Gastroesophageal sphincter (tissue), 4 donors: Measurements from ENCODE around the gene ANGEL2. TPM values are rescaled to one million over a fixed set of nuclear protein-coding genes. Genes with fewer than 3 reads are reported as not detected.
"Not testable (repeated sequence)": the region's sequence is repeated elsewhere in the genome, so short reads cannot be mapped to it uniquely, and the experiment has no call there.

Experiments
- ATAC-seq: fragments of 150-250 bp; one replicate; pipeline ENCODE4 v1.9.1; 2016; ENCODE audit warnings: mild to moderate bottlenecking, moderate library complexity
- H3K27ac ChIP-seq, 4 donors: fragments of 200-600 bp; sonication (generic) in 3 of 4; 1 replicate in 3 of 4; 2 replicates in 1 of 4; pipeline ENCODE4 v1.5.1; 2016 to 2019
- H3K27me3 ChIP-seq: fragments of 200-600 bp; sonication (generic); one replicate; pipeline ENCODE4 v1.5.1; 2019
- H3K36me3 ChIP-seq, 2 donors: fragments of 200-600 bp; sonication (generic); one replicate each; pipeline ENCODE4 v1.5.1; 2019; ENCODE audit warnings: control low read depth in 1 of 2
- H3K4me1 ChIP-seq, 3 donors: fragments of 200-600 bp; sonication (generic); 1 replicate in 2 of 3; 2 replicates in 1 of 3; pipeline ENCODE4 v1.5.1; 2016 to 2019; ENCODE audit warnings: control low read depth in 2 of 3
- H3K4me3 ChIP-seq, 2 donors: fragments of 200-600 bp; sonication (generic); one replicate each; pipeline ENCODE4 v1.5.1; 2019; ENCODE audit warnings: mild to moderate bottlenecking in 1 of 2, moderate library complexity in 1 of 2
- H3K9me3 ChIP-seq, 3 donors: fragments of 200-600 bp; sonication (generic); one replicate each; pipeline ENCODE4 v1.5.1; 2017 to 2019; ENCODE audit warnings: control low read depth in 2 of 3
- EP300 ChIP-seq: sonication (generic); formaldehyde crosslinking; IDR thresholded peaks from one replicate; pipeline ENCODE4 v1.6.1; 2017; ENCODE audit warnings: antibody characterized with exemption, mild to moderate bottlenecking
- POLR2A ChIP-seq, 2 donors: fragments of 450-650 bp; IDR thresholded peaks; one replicate each; pipeline ENCODE4 v1.6.1; 2017; ENCODE audit warnings: antibody characterized with exemption in 2 of 2, mild to moderate bottlenecking in 2 of 2, moderate library complexity in 1 of 2
- POLR2AphosphoS5 ChIP-seq: sonication (generic); formaldehyde crosslinking; IDR thresholded peaks from one replicate; pipeline ENCODE4 v1.6.1; 2017; ENCODE audit warnings: antibody characterized with exemption
- WGBS, 2 donors: methylation state at CpG; one replicate each; pipeline ENCODE4 v1.1.5; 2018; ENCODE audit warnings: low coverage in 1 of 2; 5-methylcytosine and 5-hydroxymethylcytosine counted together
- total RNA-seq, 4 donors: library from RNA; depleted of rRNA; stranded (reverse); fragments of >200 nt; gene quantifications; one replicate each; pipeline ENCODE4 v1.1.0, GENCODE V29; 2016
- TF ChIP-seq, protein P1 (sequence below), 4 experiments: fragments of 200-600 bp in 2 of 4; fragments of 450-650 bp in 2 of 4; sonication (generic) in 1 of 4; IDR thresholded peaks; one replicate each; pipeline ENCODE4 v1.5.1; 2017 to 2019; ENCODE audit warnings: antibody characterized with exemption in 4 of 4, mild to moderate bottlenecking in 2 of 4, moderate library complexity in 2 of 4

ANGEL2 gene
- total RNA-seq, 4 donors from 2014 or later = 20.9 to 85.1 (median 39.0) TPM

- peak within 1 kb of the TSS; percentile 64 to 90 (median 83) for H3K27ac ChIP-seq
- H3K27me3 ChIP-seq = peaks cover 17% of the 10 kb centered on the region
- H3K4me1 ChIP-seq = peaks cover 3 to 28% (median 14%) of the 10 kb centered on the region in 3 donors
- peak within 1 kb of the TSS; percentile 83 to 86 for H3K4me3 ChIP-seq
- no peaks in the 10 kb centered on the region for H3K9me3 ChIP-seq
- peak; percentile 97 for ATAC-seq
- WGBS, 2 donors = 0% methylated on average over 2 to 3 of the region's 42 CpGs
- peak in 1 of 2 donors; percentile 42 for TF ChIP-seq POLR2A (IDR thresholded peaks at IDR 0.05)
- TF ChIP-seq, protein P1, sequence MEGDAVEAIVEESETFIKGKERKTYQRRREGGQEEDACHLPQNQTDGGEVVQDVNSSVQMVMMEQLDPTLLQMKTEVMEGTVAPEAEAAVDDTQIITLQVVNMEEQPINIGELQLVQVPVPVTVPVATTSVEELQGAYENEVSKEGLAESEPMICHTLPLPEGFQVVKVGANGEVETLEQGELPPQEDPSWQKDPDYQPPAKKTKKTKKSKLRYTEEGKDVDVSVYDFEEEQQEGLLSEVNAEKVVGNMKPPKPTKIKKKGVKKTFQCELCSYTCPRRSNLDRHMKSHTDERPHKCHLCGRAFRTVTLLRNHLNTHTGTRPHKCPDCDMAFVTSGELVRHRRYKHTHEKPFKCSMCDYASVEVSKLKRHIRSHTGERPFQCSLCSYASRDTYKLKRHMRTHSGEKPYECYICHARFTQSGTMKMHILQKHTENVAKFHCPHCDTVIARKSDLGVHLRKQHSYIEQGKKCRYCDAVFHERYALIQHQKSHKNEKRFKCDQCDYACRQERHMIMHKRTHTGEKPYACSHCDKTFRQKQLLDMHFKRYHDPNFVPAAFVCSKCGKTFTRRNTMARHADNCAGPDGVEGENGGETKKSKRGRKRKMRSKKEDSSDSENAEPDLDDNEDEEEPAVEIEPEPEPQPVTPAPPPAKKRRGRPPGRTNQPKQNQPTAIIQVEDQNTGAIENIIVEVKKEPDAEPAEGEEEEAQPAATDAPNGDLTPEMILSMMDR (IDR thresholded peaks at IDR 0.05) = no peak
- TF ChIP-seq EP300 = no peak
- peak; percentile 59 for TF ChIP-seq POLR2AphosphoS5
- H3K36me3 ChIP-seq = no peaks in the 10 kb centered on the region
These were observed 35.6 kb upstream of the ANGEL2 start, which contains the start of gene RPS6KC1 for GRCh38 chr1:213051127-213051880. Gene RPS6KC1 (plus strand): TSS chr1:213051241. CDS start chr1:213051405, 164 bp downstream.

- Histone ChIP-seq H3K36me3 (no peaks in the 10 kb centered on the region), H3K4me3 (peak overlapping the region; percentile 83 to 86), H3K27ac (peak overlapping the region; percentile 64 to 90 (median 83)), H3K4me1 (peaks cover 3 to 28% (median 14%) of the 10 kb centered on the region in 3 donors), H3K27me3 (peaks cover 23% of the 10 kb centered on the region), H3K9me3 (no peaks in the 10 kb centered on the region)
- TF ChIP-seq POLR2A (IDR thresholded peaks at IDR 0.05) = no peak
- TF ChIP-seq, protein P1 (IDR thresholded peaks at IDR 0.05) = no peak
- TF ChIP-seq POLR2AphosphoS5 = no peak
- TF ChIP-seq EP300 = no peak
- peak; percentile 28 for ATAC-seq
- 27 to 39% methylated on average over 3 to 8 of the region's 15 CpGs for WGBS, 2 donors
These were observed 35.1 kb upstream of the ANGEL2 start for GRCh38 chr1:213050745-213051126.

DNA sequence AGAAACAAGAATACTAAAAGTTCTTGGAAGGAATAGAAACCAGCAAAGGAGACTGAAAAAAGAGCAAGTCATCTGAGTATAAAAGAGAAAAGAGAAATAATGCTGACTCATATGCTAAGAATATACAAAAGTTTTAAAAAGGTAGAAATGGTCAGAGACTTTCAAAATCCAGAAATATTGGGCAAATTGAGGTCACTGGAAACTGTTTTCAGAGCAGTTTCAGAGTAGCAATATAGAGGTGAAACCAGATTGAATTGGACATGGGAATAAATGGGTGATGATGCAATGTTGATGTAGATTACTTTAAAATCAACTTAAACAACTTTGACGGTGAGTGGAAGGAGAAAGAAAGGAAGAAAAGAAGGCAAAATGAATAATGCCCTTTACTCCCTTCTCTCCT, 33.6 kb upstream of the ANGEL2 start:
- no peak overlapping the region for H3K4me3 ChIP-seq
- H3K9me3 ChIP-seq = no peaks in the 10 kb centered on the region
- peaks cover 35% of the 10 kb centered on the region for H3K27me3 ChIP-seq
- H3K36me3 ChIP-seq = no peaks in the 10 kb centered on the region
- H3K27ac ChIP-seq = no peak overlapping the region
- 58 to 63% methylated on average over 1 of the region's 1 CpG for WGBS, 2 donors
- TF ChIP-seq, protein P1 (IDR thresholded peaks at IDR 0.05) = no peak
- TF ChIP-seq POLR2AphosphoS5 (no peak), EP300 (no peak), POLR2A (IDR thresholded peaks at IDR 0.05) (no peak)
- no peak for ATAC-seq
- peaks cover 3 to 28% (median 14%) of the 10 kb centered on the region in 3 donors for H3K4me1 ChIP-seq

GRCh38 chr1:213045321-213046226, 29.9 kb upstream of the ANGEL2 start:
- H3K4me3 ChIP-seq = not testable (repeated sequence)

DNA sequence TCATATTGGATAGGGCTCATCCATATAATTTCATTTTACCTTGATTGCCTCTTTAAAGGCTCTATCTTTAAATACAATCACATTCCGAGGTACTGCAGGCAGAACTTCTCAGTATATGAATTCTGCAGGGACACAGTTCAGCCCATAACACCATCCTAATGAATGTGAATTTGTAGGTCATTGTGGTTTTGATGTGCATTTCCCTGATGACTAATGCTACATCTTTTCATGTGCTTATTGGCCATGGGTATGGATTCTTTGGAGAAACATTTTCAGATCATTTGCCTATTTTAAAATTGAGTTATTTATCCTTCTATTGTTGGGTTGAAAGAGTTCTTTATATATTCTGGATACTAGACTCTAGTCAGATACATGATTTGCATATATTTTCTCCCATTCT, 25.8 kb upstream of the ANGEL2 start:
- WGBS, 2 donors = 67 to 81% methylated on average over 1 of the region's 1 CpG
- TF ChIP-seq, protein P1 (IDR thresholded peaks at IDR 0.05) = no peak
- TF ChIP-seq POLR2A (IDR thresholded peaks at IDR 0.05) (no peak), POLR2AphosphoS5 (no peak), EP300 (no peak)
- H3K36me3 ChIP-seq = no peaks in the 10 kb centered on the region
- H3K9me3 ChIP-seq = no peaks in the 10 kb centered on the region
- H3K4me1 ChIP-seq = no peaks in the 10 kb centered on the region
- H3K4me3 ChIP-seq = no peak overlapping the region
- H3K27ac ChIP-seq = no peak overlapping the region
- ATAC-seq = no peak
- peaks cover 57% of the 10 kb centered on the region for H3K27me3 ChIP-seq

More at GRCh38 chr1:213045321-213046226, 29.9 kb upstream of the ANGEL2 start:
- not testable (repeated sequence) for H3K36me3 ChIP-seq, H3K4me1 ChIP-seq, ATAC-seq, H3K27ac ChIP-seq, H3K9me3 ChIP-seq
- 60 to 72% methylated on average over 13 of the region's 13 CpGs for WGBS, 2 donors
- H3K27me3 ChIP-seq = peaks cover 46% of the 10 kb centered on the region
